IPS-NIHi7 (cell line): ENCODE results near the gene PRR9.

Source experiments
- DNase-seq: peaks from one replicate; pipeline ENCODE4 v3.0.0; 2012; ENCODE audit warnings: mixed read lengths; ENCODE audit errors: extremely low spot score

The PRR9 gene

GRCh38 chr1:153262462-153263157, 45.2 kb downstream of the PRR9 start:
- DNase-seq: no peak

GRCh38 chr1:153265457-153265856, 48.1 kb downstream of the PRR9 start:
- DNase-seq: no peak
